ENCODE measurements around the gene SND1.

SND1 gene

GRCh38 chr7:127619681-127620405 lies 32.2 kb upstream of the SND1 start:
- Histone ChIP-seq H2AFZ (ENCODE audit: low read length) (no peak overlapping the region), H3K4me1 (ENCODE audit: low read length) (no peaks in the 10 kb centered on the region), H3K36me3 (replicated peaks; ENCODE audit: insufficient read depth, low read length) (no peaks in the 10 kb centered on the region), H3K27ac (ENCODE audit: low read length) (no peak overlapping the region), H3K4me3 (ENCODE audit: low read length) (no peak overlapping the region), H4K20me1 (ENCODE audit: insufficient read depth, low read length) (no peaks in the 10 kb centered on the region), H3K9me2 (replicated peaks; ENCODE audit: insufficient read depth, low read length) (no peaks in the 10 kb centered on the region), H3K9ac (ENCODE audit: low read length) (no peak overlapping the region), H3F3A (ENCODE audit: insufficient read depth, low read length) (no peaks in the 10 kb centered on the region), H3K79me2 (ENCODE audit: low read length) (no peaks in the 10 kb centered on the region), H3K27me3 (replicated peaks; ENCODE audit: insufficient read depth, low read length) (peaks cover 24% of the 10 kb centered on the region), H3K9me3 (replicated peaks; ENCODE audit: insufficient read depth, low read length) (no peaks in the 10 kb centered on the region), H3K4me2 (ENCODE audit: low read depth, low read length) (no peak overlapping the region)
- no peak for DNase-seq
- TF ChIP-seq, protein P1, sequence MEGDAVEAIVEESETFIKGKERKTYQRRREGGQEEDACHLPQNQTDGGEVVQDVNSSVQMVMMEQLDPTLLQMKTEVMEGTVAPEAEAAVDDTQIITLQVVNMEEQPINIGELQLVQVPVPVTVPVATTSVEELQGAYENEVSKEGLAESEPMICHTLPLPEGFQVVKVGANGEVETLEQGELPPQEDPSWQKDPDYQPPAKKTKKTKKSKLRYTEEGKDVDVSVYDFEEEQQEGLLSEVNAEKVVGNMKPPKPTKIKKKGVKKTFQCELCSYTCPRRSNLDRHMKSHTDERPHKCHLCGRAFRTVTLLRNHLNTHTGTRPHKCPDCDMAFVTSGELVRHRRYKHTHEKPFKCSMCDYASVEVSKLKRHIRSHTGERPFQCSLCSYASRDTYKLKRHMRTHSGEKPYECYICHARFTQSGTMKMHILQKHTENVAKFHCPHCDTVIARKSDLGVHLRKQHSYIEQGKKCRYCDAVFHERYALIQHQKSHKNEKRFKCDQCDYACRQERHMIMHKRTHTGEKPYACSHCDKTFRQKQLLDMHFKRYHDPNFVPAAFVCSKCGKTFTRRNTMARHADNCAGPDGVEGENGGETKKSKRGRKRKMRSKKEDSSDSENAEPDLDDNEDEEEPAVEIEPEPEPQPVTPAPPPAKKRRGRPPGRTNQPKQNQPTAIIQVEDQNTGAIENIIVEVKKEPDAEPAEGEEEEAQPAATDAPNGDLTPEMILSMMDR (IDR thresholded peaks at IDR 0.05; ENCODE audit: low read length) = no peak
- no peak for TF ChIP-seq EZH2phosphoT487 (IDR thresholded peaks at IDR 0.05; ENCODE audit: low read length)
- no peak for TF ChIP-seq EZH2 (optimal IDR thresholded peaks at IDR 0.05; ENCODE audit: low read depth, low read length)

DNA sequence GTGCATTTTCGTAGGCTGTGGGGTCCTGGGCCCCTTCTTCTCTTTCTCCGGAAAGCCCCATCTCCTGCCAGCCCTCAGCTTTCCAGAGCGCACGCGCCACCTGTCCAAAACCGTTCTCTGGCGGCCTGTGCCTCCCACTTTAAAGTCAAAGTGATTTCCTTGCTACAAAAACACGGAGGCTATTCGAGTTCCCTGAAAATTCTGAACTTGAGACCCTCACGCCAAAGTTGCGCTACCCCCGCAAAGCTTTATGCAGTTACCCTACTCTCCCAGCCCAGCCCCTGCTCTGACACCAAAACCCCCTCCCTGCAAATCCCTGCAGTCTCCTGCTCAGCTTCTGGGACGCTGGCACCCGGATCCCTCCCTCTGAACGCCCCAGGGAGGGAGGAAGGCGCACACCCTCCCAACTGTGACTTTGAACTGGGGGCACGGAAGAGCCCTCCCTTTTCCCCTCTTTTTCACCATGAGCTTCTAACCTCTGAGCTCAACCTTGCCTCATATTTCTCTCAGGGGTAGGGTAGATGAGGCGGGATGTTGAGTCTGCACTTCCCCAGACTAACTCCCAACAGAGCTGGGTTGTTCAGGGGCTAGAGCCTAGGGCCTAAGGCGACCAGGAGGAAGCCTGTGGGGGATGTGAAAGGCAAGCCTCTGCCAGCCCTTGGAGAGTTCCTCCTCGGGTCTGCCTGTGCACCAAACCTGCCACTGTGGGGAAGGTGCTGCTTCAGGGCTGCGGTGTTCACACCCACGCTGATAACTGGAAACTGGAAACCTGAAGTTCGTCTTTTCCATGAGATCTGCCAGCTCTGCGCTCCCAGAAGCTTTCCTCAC lies 31.4 kb upstream of the SND1 start:
- no peak overlapping the region for H3K4me3 ChIP-seq (ENCODE audit: low read length)
- H3K79me2 ChIP-seq (ENCODE audit: low read length) = no peaks in the 10 kb centered on the region
- no peaks in the 10 kb centered on the region for H3K9me2 ChIP-seq (replicated peaks; ENCODE audit: insufficient read depth, low read length)
- no peaks in the 10 kb centered on the region for H4K20me1 ChIP-seq (ENCODE audit: insufficient read depth, low read length)
- H3K27me3 ChIP-seq (replicated peaks; ENCODE audit: insufficient read depth, low read length) = peaks cover 17% of the 10 kb centered on the region
- peak overlapping the region; percentile 4; the same call in 1 of the 2 replicates for H3K4me2 ChIP-seq (ENCODE audit: low read depth, low read length)
- DNase-seq = no peak
- no peaks in the 10 kb centered on the region for H3K36me3 ChIP-seq (replicated peaks; ENCODE audit: insufficient read depth, low read length)
- no peak overlapping the region for H3K9ac ChIP-seq (ENCODE audit: low read length)
- peak overlapping the region; percentile 1; the same call in 1 of the 2 replicates for H2AFZ ChIP-seq (ENCODE audit: low read length)
- H3K27ac ChIP-seq (ENCODE audit: low read length) = no peak overlapping the region
- TF ChIP-seq EZH2phosphoT487 (IDR thresholded peaks at IDR 0.05; ENCODE audit: low read length) (no peak), EZH2 (optimal IDR thresholded peaks at IDR 0.05; ENCODE audit: low read depth, low read length) (no peak)
- TF ChIP-seq, protein P1 (IDR thresholded peaks at IDR 0.05; ENCODE audit: low read length) = no peak
- no peaks in the 10 kb centered on the region for H3F3A ChIP-seq (ENCODE audit: insufficient read depth, low read length)
- no peaks in the 10 kb centered on the region for H3K4me1 ChIP-seq (ENCODE audit: low read length)
- no peaks in the 10 kb centered on the region for H3K9me3 ChIP-seq (replicated peaks; ENCODE audit: insufficient read depth, low read length)

- no peaks in the 10 kb centered on the region for H3K4me1 ChIP-seq (ENCODE audit: low read length)
- H3K9me2 ChIP-seq (replicated peaks; ENCODE audit: insufficient read depth, low read length) = no peaks in the 10 kb centered on the region
- H2AFZ ChIP-seq (ENCODE audit: low read length) = no peak overlapping the region
- no peaks in the 10 kb centered on the region for H3F3A ChIP-seq (ENCODE audit: insufficient read depth, low read length)
- H3K36me3 ChIP-seq (replicated peaks; ENCODE audit: insufficient read depth, low read length) = no peaks in the 10 kb centered on the region
- no peak for DNase-seq
- no peaks in the 10 kb centered on the region for H3K27me3 ChIP-seq (replicated peaks; ENCODE audit: insufficient read depth, low read length)
- H4K20me1 ChIP-seq (ENCODE audit: insufficient read depth, low read length) = no peaks in the 10 kb centered on the region
- H3K9ac ChIP-seq (ENCODE audit: low read length) = no peak overlapping the region
- H3K79me2 ChIP-seq (ENCODE audit: low read length) = no peaks in the 10 kb centered on the region
- H3K9me3 ChIP-seq (replicated peaks; ENCODE audit: insufficient read depth, low read length) = no peaks in the 10 kb centered on the region
- no peak for TF ChIP-seq EZH2phosphoT487 (IDR thresholded peaks at IDR 0.05; ENCODE audit: low read length)
- no peak overlapping the region for H3K4me3 ChIP-seq (ENCODE audit: low read length)
- no peak overlapping the region for H3K4me2 ChIP-seq (ENCODE audit: low read depth, low read length)
- H3K27ac ChIP-seq (ENCODE audit: low read length) = no peak overlapping the region
These were observed 26.7 kb upstream of the SND1 start for GRCh38 chr7:127625331-127625730.

Measured in MM.1S (cell line).